GM21390 (cell line): ENCODE measurements around the gene ZSCAN23.
"Not testable (repeated sequence)": the region's sequence is repeated elsewhere in the genome, so short reads cannot be mapped to it uniquely, and the experiment has no call there.

ENCODE experiments used
- ATAC-seq: cut with Tn5 transposase; IDR thresholded peaks from one replicate; pipeline ENCODE4 v1.9.1; 2021; ENCODE audit not compliant: unreplicated experiment

ZSCAN23 gene

GRCh38 chr6:28443112-28443773 lies at the start of gene ZSCAN23:
Gene ZSCAN23, minus strand, starts transcription at chr6:28443491. Its CDS starts 7,225 bp downstream, at chr6:28436266.
- peak; percentile 91 for ATAC-seq

GRCh38 chr6:28491984-28492317 lies 48.7 kb upstream of the ZSCAN23 start:
- ATAC-seq: no peak

- no peak for ATAC-seq
These were observed 47.1 kb upstream of the ZSCAN23 start for GRCh38 chr6:28490205-28490890.

- peak; percentile 61 for ATAC-seq
These were observed 46.3 kb upstream of the ZSCAN23 start for GRCh38 chr6:28489366-28490204.

GRCh38 chr6:28488916-28489365 lies 45.6 kb upstream of the ZSCAN23 start:
- no peak for ATAC-seq

GRCh38 chr6:28486988-28487742 lies 43.9 kb upstream of the ZSCAN23 start:
- ATAC-seq: no peak

- ATAC-seq: no peak
These were observed 43.2 kb upstream of the ZSCAN23 start for GRCh38 chr6:28486533-28486932.

- ATAC-seq: no peak
These were observed 42.2 kb upstream of the ZSCAN23 start for GRCh38 chr6:28485482-28485881.

GRCh38 chr6:28480253-28480932 lies 37.1 kb upstream of the ZSCAN23 start:
- no peak for ATAC-seq

- no peak for ATAC-seq
These were observed 35.2 kb upstream of the ZSCAN23 start for GRCh38 chr6:28478518-28478917.

- ATAC-seq: peak; percentile 61
These were observed 31.3 kb upstream of the ZSCAN23 start for GRCh38 chr6:28474441-28475219.

GRCh38 chr6:28469153-28469745 lies 26.0 kb upstream of the ZSCAN23 start:
- not testable (repeated sequence) for ATAC-seq

- ATAC-seq: no peak
These were observed 24.8 kb upstream of the ZSCAN23 start for GRCh38 chr6:28468056-28468455.

GRCh38 chr6:28462401-28462800 lies 19.1 kb upstream of the ZSCAN23 start:
- no peak for ATAC-seq

- ATAC-seq: no peak
These were observed 15.3 kb upstream of the ZSCAN23 start for GRCh38 chr6:28458568-28458967.

GRCh38 chr6:28449056-28449455 lies 5.8 kb upstream of the ZSCAN23 start:
- ATAC-seq: no peak

- ATAC-seq: not testable (repeated sequence)
These were observed 4.2 kb upstream of the ZSCAN23 start for GRCh38 chr6:28447512-28447906.

- no peak for ATAC-seq
These were observed 3.7 kb upstream of the ZSCAN23 start for GRCh38 chr6:28446818-28447511.

- ATAC-seq: not testable (repeated sequence)
These were observed 1.5 kb upstream of the ZSCAN23 start for GRCh38 chr6:28444759-28445158.
